Fibroblast of pulmonary artery (primary cell): ENCODE data around the gene ATP6V1E1.
"Not testable (repeated sequence)": the region's sequence is repeated elsewhere in the genome, so short reads cannot be mapped to it uniquely, and the experiment has no call there.

Source experiments
- DNase-seq: peaks from one replicate; pipeline ENCODE4 v3.0.0-alpha.2; 2010; ENCODE audit warnings: low read depth
- H3K4me3 ChIP-seq: replicated peaks from 2 replicates; pipeline ENCODE4 v1.5.1; 2011; ENCODE audit warnings: low read depth, mild to moderate bottlenecking, control low read depth, low read length, moderate library complexity
- CTCF ChIP-seq: IDR thresholded peaks from 2 replicates; pipeline ENCODE4 v1.5.1; 2011; ENCODE audit warnings: mild to moderate bottlenecking, control low read depth, low read length, inconsistent platforms; ENCODE audit errors: missing control alignments

The ATP6V1E1 gene

GRCh38 chr22:17664414-17665055 is 36.0 kb upstream of the ATP6V1E1 start:
- DNase-seq = no peak
- TF ChIP-seq CTCF = no peak
- H3K4me3 ChIP-seq = no peak overlapping the region

GRCh38 chr22:17656870-17657395 is 28.4 kb upstream of the ATP6V1E1 start:
- H3K4me3 ChIP-seq = no peak overlapping the region
- DNase-seq = no peak
- TF ChIP-seq CTCF = no peak

- no peak overlapping the region for H3K4me3 ChIP-seq
- DNase-seq = no peak
- TF ChIP-seq CTCF = no peak
Observed at GRCh38 chr22:17655289-17655688, 26.7 kb upstream of the ATP6V1E1 start.

- no peak overlapping the region for H3K4me3 ChIP-seq
- DNase-seq = no peak
- no peak for TF ChIP-seq CTCF
Observed at GRCh38 chr22:17648569-17648968, 20.0 kb upstream of the ATP6V1E1 start.

GRCh38 chr22:17647991-17648390 is 19.4 kb upstream of the ATP6V1E1 start:
- no peak overlapping the region for H3K4me3 ChIP-seq
- TF ChIP-seq CTCF = no peak
- no peak for DNase-seq

GRCh38 chr22:17647452-17647851 is 18.9 kb upstream of the ATP6V1E1 start:
- no peak overlapping the region for H3K4me3 ChIP-seq
- no peak for DNase-seq
- TF ChIP-seq CTCF = no peak

GRCh38 chr22:17642357-17642756 is 13.8 kb upstream of the ATP6V1E1 start:
- not testable (repeated sequence) for DNase-seq, H3K4me3 ChIP-seq
